C4-2B (cell line): ENCODE results near the gene FDX1.

ENCODE experiments used
- H3K27ac ChIP-seq: fragments of 450-650 bp; 2 replicates; pipeline ENCODE4 v1.5.1; 2017
- ZFX ChIP-seq: fragments of 450-650 bp; IDR thresholded peaks from 2 replicates; pipeline ENCODE4 v1.6.1; 2017
- TF ChIP-seq, protein P1 (sequence below): fragments of 450-650 bp; conservative IDR thresholded peaks from 2 replicates; pipeline ENCODE4 v1.5.1; 2017; ENCODE audit warnings: mild to moderate bottlenecking

The FDX1 gene

DNA sequence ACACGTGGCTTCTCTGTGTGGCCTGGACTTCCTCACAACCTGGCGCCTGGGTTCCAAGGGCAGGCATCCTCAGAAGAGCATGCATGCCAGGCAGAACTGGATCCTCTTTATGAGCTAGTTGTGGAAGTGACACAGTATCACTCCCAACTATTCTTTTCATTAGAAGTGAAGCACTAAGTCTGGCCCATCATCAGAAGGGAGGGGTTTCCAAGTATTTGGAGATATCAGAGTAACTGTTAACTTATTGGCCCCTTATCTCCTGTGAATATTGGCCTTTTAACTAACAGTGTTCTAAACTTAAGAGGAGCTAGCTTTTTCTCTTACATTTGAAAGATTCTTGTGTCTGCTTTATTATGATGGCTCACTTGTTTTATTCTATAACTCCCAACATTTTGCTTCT, 35.5 kb downstream of the FDX1 start:
- H3K27ac ChIP-seq, result no peak overlapping the region
- TF ChIP-seq, protein P1, sequence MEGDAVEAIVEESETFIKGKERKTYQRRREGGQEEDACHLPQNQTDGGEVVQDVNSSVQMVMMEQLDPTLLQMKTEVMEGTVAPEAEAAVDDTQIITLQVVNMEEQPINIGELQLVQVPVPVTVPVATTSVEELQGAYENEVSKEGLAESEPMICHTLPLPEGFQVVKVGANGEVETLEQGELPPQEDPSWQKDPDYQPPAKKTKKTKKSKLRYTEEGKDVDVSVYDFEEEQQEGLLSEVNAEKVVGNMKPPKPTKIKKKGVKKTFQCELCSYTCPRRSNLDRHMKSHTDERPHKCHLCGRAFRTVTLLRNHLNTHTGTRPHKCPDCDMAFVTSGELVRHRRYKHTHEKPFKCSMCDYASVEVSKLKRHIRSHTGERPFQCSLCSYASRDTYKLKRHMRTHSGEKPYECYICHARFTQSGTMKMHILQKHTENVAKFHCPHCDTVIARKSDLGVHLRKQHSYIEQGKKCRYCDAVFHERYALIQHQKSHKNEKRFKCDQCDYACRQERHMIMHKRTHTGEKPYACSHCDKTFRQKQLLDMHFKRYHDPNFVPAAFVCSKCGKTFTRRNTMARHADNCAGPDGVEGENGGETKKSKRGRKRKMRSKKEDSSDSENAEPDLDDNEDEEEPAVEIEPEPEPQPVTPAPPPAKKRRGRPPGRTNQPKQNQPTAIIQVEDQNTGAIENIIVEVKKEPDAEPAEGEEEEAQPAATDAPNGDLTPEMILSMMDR, result no peak
- no peak for TF ChIP-seq ZFX

DNA sequence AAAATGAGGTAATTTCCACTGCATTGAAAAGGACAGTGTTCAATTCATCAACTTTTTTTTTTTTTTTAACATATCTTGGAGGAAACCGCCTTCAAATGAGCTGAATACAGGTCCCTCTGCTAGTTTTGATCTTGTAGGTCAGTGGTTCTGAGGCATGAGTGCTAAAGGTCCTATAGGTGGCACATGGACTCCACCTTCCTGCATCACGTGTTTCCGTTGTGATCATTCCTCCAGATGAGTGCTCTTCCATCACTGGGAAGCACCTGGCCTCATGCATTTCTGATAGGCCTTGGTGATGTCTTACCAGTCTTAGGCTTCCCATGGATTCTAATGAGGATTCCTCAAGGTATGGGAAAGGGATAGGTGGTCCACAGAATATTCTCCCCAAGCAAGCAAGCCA, 37.8 kb downstream of the FDX1 start:
- no peak overlapping the region for H3K27ac ChIP-seq
- TF ChIP-seq ZFX, result no peak
- TF ChIP-seq, protein P1, result peak; percentile 19

DNA sequence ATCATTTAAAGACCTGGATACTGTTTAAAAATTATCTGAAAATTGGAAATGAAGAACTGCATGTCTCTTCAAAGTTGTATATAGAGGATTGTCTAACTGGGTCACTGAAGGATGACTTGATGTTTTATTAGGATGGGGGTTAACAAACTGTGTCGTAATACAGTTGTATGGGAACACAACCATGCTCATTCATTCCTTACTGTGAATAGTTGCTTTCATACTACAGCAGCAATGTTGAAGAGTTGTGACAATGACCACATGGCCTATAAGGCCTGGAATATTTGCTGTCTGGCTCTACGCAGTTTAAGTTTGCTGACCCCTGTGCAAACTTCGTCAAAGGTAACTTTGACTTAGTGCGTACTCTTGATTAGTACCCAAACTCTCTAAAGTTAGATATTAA, 38.4 kb downstream of the FDX1 start:
- no peak for TF ChIP-seq ZFX
- TF ChIP-seq, protein P1, result no peak

DNA sequence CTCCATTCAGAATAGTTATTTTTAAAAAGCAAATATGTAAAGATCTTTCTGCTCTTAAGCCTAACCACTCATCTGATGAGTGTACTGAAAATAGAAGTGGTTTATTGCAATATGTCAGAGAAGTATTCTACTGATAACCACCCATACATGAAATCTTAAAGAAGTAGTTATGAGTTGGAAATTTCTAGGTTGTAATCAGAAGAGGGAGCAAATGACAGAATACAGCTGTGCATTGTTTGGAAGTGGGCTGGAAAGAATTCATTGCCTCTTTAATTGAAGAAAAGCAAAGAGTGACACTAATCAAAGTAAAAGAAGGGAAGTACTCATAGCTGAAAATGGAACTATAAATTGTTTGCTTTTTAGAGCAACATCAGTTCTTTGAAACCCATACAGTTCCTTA, 39.4 kb downstream of the FDX1 start:
- TF ChIP-seq ZFX, result no peak
- TF ChIP-seq, protein P1, result no peak
- no peak overlapping the region for H3K27ac ChIP-seq

More for the DNA sequence above, 38.4 kb downstream of the FDX1 start:
- no peak overlapping the region for H3K27ac ChIP-seq

DNA sequence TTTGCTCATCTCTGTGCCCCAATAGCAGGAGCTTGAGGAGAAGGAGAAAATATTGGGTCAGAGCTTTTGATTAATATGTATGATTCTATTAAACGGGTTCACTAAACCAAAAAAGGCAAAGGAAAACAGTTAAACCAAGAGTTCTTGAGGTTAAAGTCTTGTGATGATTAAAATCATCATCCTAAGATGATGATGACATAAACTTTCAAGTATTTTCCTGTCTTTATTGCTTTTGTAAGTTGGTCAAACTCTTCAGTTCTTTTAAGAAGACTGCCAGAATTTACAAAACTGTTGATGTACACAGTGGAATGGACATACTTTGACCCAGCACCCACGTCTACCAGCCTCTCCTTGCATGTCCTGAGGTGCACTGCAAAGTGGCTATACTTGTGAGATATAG, 41.0 kb downstream of the FDX1 start:
- H3K27ac ChIP-seq, result no peak overlapping the region
- no peak for TF ChIP-seq ZFX
- TF ChIP-seq, protein P1, result no peak

DNA sequence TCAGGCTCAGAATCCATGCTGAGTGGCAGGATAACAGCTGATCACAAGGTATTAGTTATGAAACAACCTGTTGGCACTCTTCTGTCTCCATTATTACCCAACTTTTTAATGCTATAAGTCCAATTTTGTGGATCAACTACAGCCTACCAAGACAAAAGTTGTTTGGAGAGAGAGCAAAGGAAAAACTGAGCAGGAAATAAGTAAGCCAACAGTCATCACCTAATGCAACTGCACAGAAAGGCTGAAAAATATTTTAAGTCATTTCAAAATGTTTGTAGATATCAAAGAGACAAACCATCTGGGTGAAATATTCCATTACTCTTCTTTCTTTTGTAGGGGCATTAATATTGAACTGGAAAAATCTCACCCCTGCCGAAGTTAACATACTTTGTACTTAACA, 41.6 kb downstream of the FDX1 start:
- no peak overlapping the region for H3K27ac ChIP-seq
- no peak for TF ChIP-seq ZFX
- TF ChIP-seq, protein P1, result no peak

DNA sequence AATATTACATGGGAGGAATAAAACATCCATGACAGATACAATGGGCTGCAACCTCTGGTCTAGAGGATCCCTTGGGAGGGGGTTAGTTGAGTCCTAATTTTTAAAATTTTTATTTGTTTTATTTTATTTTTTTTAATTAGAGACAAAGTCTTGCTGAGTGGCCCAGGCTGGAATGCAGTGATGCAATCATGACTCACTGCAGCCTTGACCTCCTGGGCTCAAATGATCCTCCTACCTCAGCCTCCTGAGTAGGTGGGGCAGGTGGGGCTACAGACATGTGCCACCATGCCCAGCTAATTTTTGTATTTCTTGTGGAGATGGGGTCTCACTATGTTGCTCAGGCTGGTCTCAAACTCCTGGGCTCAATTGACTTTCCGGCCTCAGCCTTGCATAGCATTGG, 43.1 kb downstream of the FDX1 start:
- no peak for TF ChIP-seq ZFX
- TF ChIP-seq, protein P1, result no peak
- H3K27ac ChIP-seq, result no peak overlapping the region
